ENCODE results near the gene XCL2. TPM values are rescaled to one million over a fixed set of nuclear protein-coding genes. Genes with fewer than 3 reads are reported as not detected.
"Not testable (repeated sequence)": the region's sequence is repeated elsewhere in the genome, so short reads cannot be mapped to it uniquely, and the experiment has no call there.

XCL2 gene
- total and polyA plus RNA-seq, 2 of the 4 experiments (the other 2 are of a cell fraction): not detected

- BruUV-seq (replicated peaks); H4K5ac ChIP-seq (ENCODE audit: low read depth, low read length); H3K4me2 ChIP-seq (ENCODE audit: low read depth, low read length); H3K9ac ChIP-seq (ENCODE audit: low read depth, low read length); H2BK120ac ChIP-seq (ENCODE audit: low read depth, low read length); POLR2A ChIA-PET (ENCODE audit: unreplicated experiment); H2AFZ ChIP-seq (replicated peaks; ENCODE audit: low read length, poor library complexity); H3K56ac ChIP-seq (ENCODE audit: extremely low read depth, insufficient read depth, low read length); H4K8ac ChIP-seq (ENCODE audit: low read depth in 2 of 2, low read length in 2 of 2); H3K27me3 ChIP-seq (ENCODE audit: control insufficient read depth, insufficient read depth, low read length); in situ Hi-C loops (cut with MboI; ENCODE audit: low sequenced_read_pairs); H3K4me1 ChIP-seq (ENCODE audit: control insufficient read depth, insufficient read depth, low read length); ATAC-seq (ENCODE audit: low read depth); H3K9me3 ChIP-seq (ENCODE audit: control insufficient read depth, insufficient read depth, low read length); intact Hi-C loops (cut with micrococcal nuclease); H2BK20ac ChIP-seq (ENCODE audit: low read depth, low read length); H3K4ac ChIP-seq (ENCODE audit: low read depth, low read length); H3K23ac ChIP-seq (ENCODE audit: low read depth, low read length); H4K91ac ChIP-seq (ENCODE audit: insufficient read depth, low read depth, low read length); dilution Hi-C loops (cut with HindIII; ENCODE audit: low sequenced_read_pairs, unreplicated experiment); H3K4me3 ChIP-seq (ENCODE audit: insufficient read depth, low read depth, low read length); H2AK5ac ChIP-seq (ENCODE audit: low read depth, low read length); H3K18ac ChIP-seq (ENCODE audit: low read depth, low read length); H2BK5ac ChIP-seq (ENCODE audit: low read depth, low read length, poor library complexity, severe bottlenecking); H3K27ac ChIP-seq (ENCODE audit: insufficient read depth, low read length); H2BK15ac ChIP-seq (ENCODE audit: low read depth, low read length); H2AK9ac ChIP-seq (replicated peaks; ENCODE audit: low read depth, low read length, poor library complexity); H3K36me3 ChIP-seq (ENCODE audit: control insufficient read depth, insufficient read depth, low read length); H4K20me1 ChIP-seq (ENCODE audit: insufficient read depth, low read length); DNase-seq; H3K9me1 ChIP-seq (ENCODE audit: insufficient read depth, low read length); H3K14ac ChIP-seq (replicated peaks; ENCODE audit: low read depth, low read length); CTCF ChIA-PET; H3K79me1 ChIP-seq (ENCODE audit: low read depth in 1 of 2, low read length in 2 of 2): not testable (repeated sequence)
- no CpG with 5 or more reads among the region's 2 CpGs for WGBS, 2 experiments (ENCODE audit: extremely low coverage in 2 of 2, insufficient read length in 1 of 2)
Measured at GRCh38 chr1:168580290-168580689, 36.5 kb upstream of the XCL2 start.

GRCh38 chr1:168578531-168579185 is 34.9 kb upstream of the XCL2 start:
- H2AK9ac ChIP-seq (replicated peaks; ENCODE audit: low read depth, low read length, poor library complexity); DNase-seq; H2BK15ac ChIP-seq (ENCODE audit: low read depth, low read length); H3K18ac ChIP-seq (ENCODE audit: low read depth, low read length); dilution Hi-C loops (cut with HindIII; ENCODE audit: low sequenced_read_pairs, unreplicated experiment); in situ Hi-C loops (cut with MboI; ENCODE audit: low sequenced_read_pairs); intact Hi-C loops (cut with micrococcal nuclease); H3K9me1 ChIP-seq (ENCODE audit: insufficient read depth, low read length); H3K14ac ChIP-seq (replicated peaks; ENCODE audit: low read depth, low read length); BruUV-seq (replicated peaks); POLR2A ChIA-PET (ENCODE audit: unreplicated experiment); H3K9me3 ChIP-seq (ENCODE audit: control insufficient read depth, insufficient read depth, low read length); H3K36me3 ChIP-seq (ENCODE audit: control insufficient read depth, insufficient read depth, low read length); H2BK5ac ChIP-seq (ENCODE audit: low read depth, low read length, poor library complexity, severe bottlenecking); H4K5ac ChIP-seq (ENCODE audit: low read depth, low read length); H3K4me3 ChIP-seq (ENCODE audit: insufficient read depth, low read depth, low read length); H3K27ac ChIP-seq (ENCODE audit: insufficient read depth, low read length); H4K8ac ChIP-seq (ENCODE audit: low read depth in 2 of 2, low read length in 2 of 2); H3K4me2 ChIP-seq (ENCODE audit: low read depth, low read length); H4K20me1 ChIP-seq (ENCODE audit: insufficient read depth, low read length); H4K91ac ChIP-seq (ENCODE audit: insufficient read depth, low read depth, low read length); H2AK5ac ChIP-seq (ENCODE audit: low read depth, low read length); H3K4me1 ChIP-seq (ENCODE audit: control insufficient read depth, insufficient read depth, low read length); H3K4ac ChIP-seq (ENCODE audit: low read depth, low read length); H3K9ac ChIP-seq (ENCODE audit: low read depth, low read length); H2AFZ ChIP-seq (replicated peaks; ENCODE audit: low read length, poor library complexity); H2BK20ac ChIP-seq (ENCODE audit: low read depth, low read length); H3K56ac ChIP-seq (ENCODE audit: extremely low read depth, insufficient read depth, low read length); H3K27me3 ChIP-seq (ENCODE audit: control insufficient read depth, insufficient read depth, low read length); H2BK120ac ChIP-seq (ENCODE audit: low read depth, low read length); H3K23ac ChIP-seq (ENCODE audit: low read depth, low read length); ATAC-seq (ENCODE audit: low read depth); H3K79me1 ChIP-seq (ENCODE audit: low read depth in 1 of 2, low read length in 2 of 2): not testable (repeated sequence)
- CTCF ChIA-PET: interaction anchor here (1.3 kb wide), 1 partner anchor 13 kb away, joined by 3 read pairs; no protein-coding TSS in a partner anchor
- 63% methylated on average over 2 of the region's 2 CpGs; no CpG with 5 or more reads in 1 of the 2 experiments for WGBS, 2 experiments (ENCODE audit: extremely low coverage in 2 of 2, insufficient read length in 1 of 2)
